A172 (cell line): ENCODE data around the gene KCNK18. TPM values are rescaled to one million over a fixed set of nuclear protein-coding genes. Genes with fewer than 3 reads are reported as not detected.
"Not testable (repeated sequence)": the region's sequence is repeated elsewhere in the genome, so short reads cannot be mapped to it uniquely, and the experiment has no call there.

Experiments
- DNase-seq: peaks from one replicate; pipeline ENCODE4 v3.0.0-alpha.2; 2015; ENCODE audit warnings: low spot score
- total RNA-seq: library from RNA; depleted of rRNA; stranded (reverse); fragments of >200 nt; shearing (Covaris generic); gene quantifications from 2 replicates; pipeline ENCODE4 v1.2.3, GENCODE V29; 2014

Gene KCNK18
- total RNA-seq, 1 experiment from 2014 or later = not detected

GRCh38 chr10:117221156-117221711 lies 23.9 kb downstream of the KCNK18 start:
- peak; percentile 96 for DNase-seq

GRCh38 chr10:117222552-117222951 lies 25.3 kb downstream of the KCNK18 start:
- DNase-seq = no peak

- no peak for DNase-seq
Measured at GRCh38 chr10:117222976-117223692, 25.8 kb downstream of the KCNK18 start.

GRCh38 chr10:117223693-117224430 lies 26.6 kb downstream of the KCNK18 start:
- no peak for DNase-seq

GRCh38 chr10:117224881-117225280 lies 27.6 kb downstream of the KCNK18 start:
- no peak for DNase-seq

- peak; percentile 58 for DNase-seq
Measured at GRCh38 chr10:117226813-117227451, 29.6 kb downstream of the KCNK18 start.

- DNase-seq = no peak
Measured at GRCh38 chr10:117228210-117228609, 30.9 kb downstream of the KCNK18 start.

GRCh38 chr10:117230107-117230506 lies 32.8 kb downstream of the KCNK18 start:
- not testable (repeated sequence) for DNase-seq

GRCh38 chr10:117237401-117237991 lies 40.2 kb downstream of the KCNK18 start:
- no peak for DNase-seq

GRCh38 chr10:117239051-117239450 lies 41.8 kb downstream of the KCNK18 start:
- no peak for DNase-seq

GRCh38 chr10:117239721-117240620 lies 42.7 kb downstream of the KCNK18 start:
- DNase-seq = no peak

- no peak for DNase-seq
Measured at GRCh38 chr10:117240621-117241529, 43.6 kb downstream of the KCNK18 start, which contains the start of gene SLC18A2. Gene SLC18A2 (plus strand): TSS chr10:117241114. CDS start chr10:117241694, 580 bp downstream.

- no peak for DNase-seq
Measured at GRCh38 chr10:117241541-117242462, 44.5 kb downstream of the KCNK18 start.

GRCh38 chr10:117242463-117242832 lies 45.2 kb downstream of the KCNK18 start:
- no peak for DNase-seq

- DNase-seq = no peak
Measured at GRCh38 chr10:117246997-117247671, 49.8 kb downstream of the KCNK18 start.

GRCh38 chr10:117248750-117249465 lies 51.6 kb downstream of the KCNK18 start:
- no peak for DNase-seq

GRCh38 chr10:117249493-117250093 lies 52.3 kb downstream of the KCNK18 start:
- no peak for DNase-seq
